ENCODE data around the gene PLB1. TPM values are rescaled to one million over a fixed set of nuclear protein-coding genes. Genes with fewer than 3 reads are reported as not detected.

The PLB1 gene
- total RNA-seq, 2 donors from 2014 or later: 2.1 to 3.0 TPM

- Histone ChIP-seq H3K4me1 (peaks cover 0 to 23% of the 10 kb centered on the region in 2 donors), H3K36me3 (no peaks in the 10 kb centered on the region), H3K9me3 (no peaks in the 10 kb centered on the region), H3K27me3 (no peaks in the 10 kb centered on the region), H3K27ac (no peak overlapping the region), H3K4me3 (no peak overlapping the region)
- no peak for TF ChIP-seq CTCF (IDR thresholded peaks at IDR 0.05)
- no peak for DNase-seq (ENCODE audit: low spot score)
Observed at GRCh38 chr2:28654663-28655320, 158.9 kb downstream of the PLB1 start.

DNA sequence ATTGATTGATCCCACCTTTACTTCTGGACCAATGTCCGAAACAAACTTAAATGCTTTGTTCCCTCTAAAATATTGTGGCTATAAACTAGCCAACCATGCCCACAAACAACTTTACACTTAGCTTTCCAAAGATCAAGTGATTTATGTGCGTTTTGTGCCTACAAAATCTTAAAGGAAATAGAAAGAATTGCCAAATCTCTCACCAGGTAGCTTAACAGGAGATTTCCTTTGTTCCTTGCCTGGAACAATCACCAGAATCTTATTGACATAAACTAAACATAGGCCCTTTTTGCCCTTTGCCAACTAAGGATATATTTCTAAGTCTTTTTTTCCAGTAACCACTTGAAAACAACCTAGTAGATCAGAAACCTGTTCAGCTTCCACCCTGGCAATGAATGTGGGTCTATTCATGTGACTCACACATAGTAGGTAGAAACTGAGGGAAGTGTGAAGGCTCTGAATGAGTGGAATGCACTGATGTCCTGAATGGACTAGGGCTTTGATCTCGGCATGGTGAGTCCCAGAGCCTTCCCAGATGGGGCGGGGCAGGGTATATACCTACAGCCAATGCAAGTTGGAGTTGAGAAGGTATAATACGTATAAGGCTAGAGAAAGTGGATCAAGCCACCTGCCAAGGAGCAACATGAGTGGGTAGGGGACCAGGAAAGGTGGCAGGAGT is 161.2 kb downstream of the PLB1 start:
- H3K27ac ChIP-seq: no peak overlapping the region
- TF ChIP-seq CTCF (IDR thresholded peaks at IDR 0.05): no peak
- no peaks in the 10 kb centered on the region for H3K9me3 ChIP-seq
- no peak overlapping the region for H3K4me3 ChIP-seq
- no peak for DNase-seq (ENCODE audit: low spot score)
- no peaks in the 10 kb centered on the region for H3K27me3 ChIP-seq
- H3K36me3 ChIP-seq: no peaks in the 10 kb centered on the region
- H3K4me1 ChIP-seq: peaks cover 0 to 40% of the 10 kb centered on the region in 2 donors

GRCh38 chr2:28658369-28658768 is 162.5 kb downstream of the PLB1 start:
- no peaks in the 10 kb centered on the region for H3K36me3 ChIP-seq
- H3K9me3 ChIP-seq: no peaks in the 10 kb centered on the region
- H3K4me3 ChIP-seq: no peak overlapping the region
- H3K27me3 ChIP-seq: no peaks in the 10 kb centered on the region
- TF ChIP-seq CTCF (IDR thresholded peaks at IDR 0.05): no peak
- H3K27ac ChIP-seq: no peak overlapping the region
- H3K4me1 ChIP-seq: peaks cover 0 to 53% of the 10 kb centered on the region in 2 donors
- no peak for DNase-seq (ENCODE audit: low spot score)

- DNase-seq (ENCODE audit: low spot score): no peak
- no peak overlapping the region for H3K27ac ChIP-seq
- TF ChIP-seq CTCF (IDR thresholded peaks at IDR 0.05): no peak
Observed at GRCh38 chr2:28659127-28659526, 163.3 kb downstream of the PLB1 start.

GRCh38 chr2:28661589-28662001 is 165.7 kb downstream of the PLB1 start:
- Histone ChIP-seq H3K4me1 (peaks cover 0 to 64% of the 10 kb centered on the region in 2 donors), H3K9me3 (no peaks in the 10 kb centered on the region), H3K27me3 (no peaks in the 10 kb centered on the region), H3K36me3 (no peaks in the 10 kb centered on the region), H3K27ac (peak overlapping the region; percentile 75), H3K4me3 (no peak overlapping the region)
- peak; percentile 87 for DNase-seq (ENCODE audit: low spot score)
- TF ChIP-seq CTCF (IDR thresholded peaks at IDR 0.05): no peak

More at GRCh38 chr2:28659127-28659526, 163.3 kb downstream of the PLB1 start:
- Histone ChIP-seq H3K36me3 (no peaks in the 10 kb centered on the region), H3K4me3 (no peak overlapping the region), H3K9me3 (no peaks in the 10 kb centered on the region), H3K4me1 (peaks cover 0 to 60% of the 10 kb centered on the region in 2 donors), H3K27me3 (no peaks in the 10 kb centered on the region)

Measured in right atrium auricular region (tissue), 2 donors.